LNCaP clone FGC (cell line): ENCODE measurements around the gene FBXO24.
"Not testable (repeated sequence)": the region's sequence is repeated elsewhere in the genome, so short reads cannot be mapped to it uniquely, and the experiment has no call there.

Experiments used
- DNase-seq: peaks from one replicate; pipeline ENCODE4 v3.0.0-alpha.2; 2011; ENCODE audit warnings: low read depth
- H3K4me3 ChIP-seq: 2 replicates; pipeline ENCODE4 v1.5.1; 2011; ENCODE audit warnings: mild to moderate bottlenecking, low read depth, low read length, control low read depth
- CTCF ChIP-seq: IDR thresholded peaks from 2 replicates; pipeline ENCODE4 v1.5.1; 2012; ENCODE audit warnings: mild to moderate bottlenecking; ENCODE audit not compliant: control insufficient read depth, insufficient read depth; ENCODE audit errors: extremely low read depth

FBXO24 gene

GRCh38 chr7:100586266-100587025, at the start of gene FBXO24:
Gene FBXO24 (plus strand): TSS chr7:100586328. CDS start chr7:100586626, 298 bp downstream.
- TF ChIP-seq CTCF: no peak
- H3K4me3 ChIP-seq: peak within 1 kb of the TSS; percentile 97

GRCh38 chr7:100536695-100537094, 49.4 kb upstream of the FBXO24 start:
- not testable (repeated sequence) for DNase-seq, H3K4me3 ChIP-seq

More at GRCh38 chr7:100586266-100587025, at the start of gene FBXO24:
- peak; percentile 100 for DNase-seq

GRCh38 chr7:100538348-100538653, 47.8 kb upstream of the FBXO24 start:
- no peak for TF ChIP-seq CTCF
- DNase-seq: no peak
- peak overlapping the region; percentile 54 for H3K4me3 ChIP-seq

- peak; percentile 98 for DNase-seq
- H3K4me3 ChIP-seq: peak within 1 kb of the TSS; percentile 70
- no peak for TF ChIP-seq CTCF
Observed at GRCh38 chr7:100538654-100539435, 47.3 kb upstream of the FBXO24 start, which contains the start of gene AGFG2. Gene AGFG2 (plus strand): TSS chr7:100539203. CDS start chr7:100539347, 144 bp downstream.

- DNase-seq: no peak
- TF ChIP-seq CTCF: no peak
Observed at GRCh38 chr7:100539436-100540006, 46.6 kb upstream of the FBXO24 start.

GRCh38 chr7:100540073-100540723, 45.9 kb upstream of the FBXO24 start:
- peak overlapping the region; percentile 70 for H3K4me3 ChIP-seq
- no peak for TF ChIP-seq CTCF
- DNase-seq: no peak

More at GRCh38 chr7:100539436-100540006, 46.6 kb upstream of the FBXO24 start:
- H3K4me3 ChIP-seq: peak overlapping the region; percentile 70

GRCh38 chr7:100541309-100541708, 44.8 kb upstream of the FBXO24 start:
- not testable (repeated sequence) for H3K4me3 ChIP-seq

More at GRCh38 chr7:100541309-100541708, 44.8 kb upstream of the FBXO24 start:
- DNase-seq: not testable (repeated sequence)
